ENCODE measurements around the gene BAIAP2L2.

DNA sequence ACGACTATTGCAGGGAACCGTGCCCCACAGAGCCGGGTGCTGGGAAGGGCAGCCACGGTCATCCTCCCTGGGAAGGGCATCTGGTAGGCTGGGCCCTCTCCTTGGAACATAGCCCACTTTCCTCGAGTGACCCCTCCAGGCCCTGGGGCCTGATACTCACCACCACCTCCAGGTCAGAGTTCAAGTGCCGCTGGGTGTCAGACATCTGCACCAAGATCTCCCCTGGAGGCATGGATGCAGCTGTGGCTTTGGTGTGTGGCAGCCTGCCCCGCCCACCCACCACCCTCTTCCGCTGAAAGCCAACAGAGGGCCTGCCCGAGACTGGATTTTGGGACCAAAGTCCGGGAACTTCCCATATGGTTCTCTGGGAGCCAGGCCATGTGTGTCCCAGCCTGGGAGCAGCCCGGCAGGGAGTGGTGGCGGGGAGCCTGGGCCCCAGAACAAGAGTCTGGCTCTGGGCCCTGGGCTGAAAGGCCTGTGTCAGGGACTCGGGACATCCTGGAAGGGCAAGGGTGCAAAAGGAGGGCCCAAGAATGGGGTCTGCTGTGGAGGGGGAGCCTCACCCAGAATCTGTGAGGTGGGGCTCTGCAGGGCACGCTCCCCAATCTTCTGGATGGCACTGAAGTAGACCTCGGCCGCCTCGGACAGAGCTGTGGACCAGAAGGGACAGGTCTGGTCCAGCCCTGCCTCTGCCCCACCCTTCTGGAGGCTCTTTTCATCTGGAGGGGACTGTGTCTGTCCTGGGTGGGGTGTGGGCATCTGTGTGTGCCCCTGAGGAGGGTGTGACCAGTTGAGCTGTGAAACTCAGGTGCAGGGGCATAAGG is 2.6 kb downstream of the BAIAP2L2 start:
- TF ChIP-seq POLR2A (IDR thresholded peaks at IDR 0.05): no peak
- TF ChIP-seq, protein P1, sequence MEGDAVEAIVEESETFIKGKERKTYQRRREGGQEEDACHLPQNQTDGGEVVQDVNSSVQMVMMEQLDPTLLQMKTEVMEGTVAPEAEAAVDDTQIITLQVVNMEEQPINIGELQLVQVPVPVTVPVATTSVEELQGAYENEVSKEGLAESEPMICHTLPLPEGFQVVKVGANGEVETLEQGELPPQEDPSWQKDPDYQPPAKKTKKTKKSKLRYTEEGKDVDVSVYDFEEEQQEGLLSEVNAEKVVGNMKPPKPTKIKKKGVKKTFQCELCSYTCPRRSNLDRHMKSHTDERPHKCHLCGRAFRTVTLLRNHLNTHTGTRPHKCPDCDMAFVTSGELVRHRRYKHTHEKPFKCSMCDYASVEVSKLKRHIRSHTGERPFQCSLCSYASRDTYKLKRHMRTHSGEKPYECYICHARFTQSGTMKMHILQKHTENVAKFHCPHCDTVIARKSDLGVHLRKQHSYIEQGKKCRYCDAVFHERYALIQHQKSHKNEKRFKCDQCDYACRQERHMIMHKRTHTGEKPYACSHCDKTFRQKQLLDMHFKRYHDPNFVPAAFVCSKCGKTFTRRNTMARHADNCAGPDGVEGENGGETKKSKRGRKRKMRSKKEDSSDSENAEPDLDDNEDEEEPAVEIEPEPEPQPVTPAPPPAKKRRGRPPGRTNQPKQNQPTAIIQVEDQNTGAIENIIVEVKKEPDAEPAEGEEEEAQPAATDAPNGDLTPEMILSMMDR (IDR thresholded peaks at IDR 0.05): no peak

Data from prostate gland (tissue), 2 donors.